ENCODE measurements around the gene C8G. TPM values are rescaled to one million over a fixed set of nuclear protein-coding genes. Genes with fewer than 3 reads are reported as not detected.

Gene C8G
- polyA plus RNA-seq, 1 donor from 2014 or later, result not detected

DNA sequence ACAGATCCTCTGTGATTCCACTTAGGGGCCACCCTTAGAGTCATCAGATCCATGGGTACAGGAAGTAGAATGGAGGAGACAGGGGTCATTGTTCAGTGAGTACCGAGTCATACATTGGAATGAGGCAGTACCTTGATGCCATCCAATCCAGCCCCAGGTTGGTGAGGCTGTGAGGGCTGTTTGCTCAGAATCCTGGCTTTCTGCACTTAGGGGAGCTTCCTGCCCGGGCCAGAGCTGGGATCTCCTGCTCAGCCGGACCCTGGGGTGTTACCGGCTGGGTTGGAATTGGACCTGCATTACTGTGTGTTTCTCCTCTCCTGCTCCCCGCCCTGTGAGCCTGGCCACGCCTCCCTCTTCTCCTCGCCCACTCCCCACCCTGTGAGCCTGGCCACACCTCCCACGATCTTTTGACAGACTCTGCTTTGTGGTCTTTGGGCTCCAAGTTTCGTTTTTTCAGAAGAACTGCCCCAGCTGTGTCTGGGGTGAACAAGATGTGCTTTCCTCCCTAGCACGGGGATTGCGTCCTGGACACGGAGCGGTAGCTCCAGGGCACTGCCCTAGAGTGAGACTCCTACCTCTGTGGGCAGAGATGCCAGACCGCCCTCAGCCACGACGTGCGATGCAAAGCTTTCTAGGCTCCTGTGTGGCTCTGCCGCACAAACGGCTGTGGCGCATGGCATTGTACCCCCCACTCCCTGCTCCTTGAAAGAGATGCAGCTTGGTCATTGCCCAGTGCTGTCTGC is 43.4 kb upstream of the C8G start:
- no peak overlapping the region for H3K4me2 ChIP-seq (ENCODE audit: low read length)

DNA sequence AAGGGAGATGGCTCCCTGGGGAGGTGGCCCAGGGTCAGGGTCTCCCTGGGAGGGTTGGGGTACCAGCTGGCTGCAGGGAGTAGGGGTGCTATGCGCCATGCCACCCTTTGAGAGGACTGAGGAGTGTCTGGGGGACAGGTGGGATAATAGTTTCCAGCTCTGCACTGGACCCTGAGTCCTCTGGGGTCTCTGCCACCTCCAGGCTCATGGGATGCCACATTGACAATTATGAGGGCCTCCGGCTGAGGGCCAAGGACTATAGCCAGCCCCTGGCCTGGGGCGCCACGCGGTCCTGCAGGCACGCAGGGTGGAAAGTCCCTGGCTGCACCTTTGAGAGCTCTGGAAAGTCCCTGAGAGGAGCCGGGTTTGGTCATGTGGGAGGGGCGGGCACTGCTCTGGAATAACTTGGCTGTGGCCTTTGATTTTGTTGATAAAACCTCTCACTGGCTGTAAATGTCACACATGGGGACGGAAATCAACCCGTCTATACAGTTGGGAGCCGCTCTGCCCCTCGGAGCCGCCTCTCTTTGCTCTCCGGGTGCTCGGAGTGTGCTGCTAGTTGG is 42.7 kb upstream of the C8G start:
- Histone ChIP-seq H3K27ac (ENCODE audit: low read length) (no peak overlapping the region), H3K9me3 (ENCODE audit: low read length) (no peaks in the 10 kb centered on the region), H3K79me2 (replicated peaks; ENCODE audit: insufficient read depth, low read length) (no peaks in the 10 kb centered on the region), H3K27me3 (ENCODE audit: insufficient read depth, low read depth, low read length) (no peaks in the 10 kb centered on the region), H4K20me1 (ENCODE audit: insufficient read depth) (no peaks in the 10 kb centered on the region), H3F3A (ENCODE audit: insufficient read depth, low read length, poor library complexity, severe bottlenecking) (no peaks in the 10 kb centered on the region), H3K4me2 (ENCODE audit: low read length) (no peak overlapping the region), H2AFZ (ENCODE audit: low read depth, low read length) (no peak overlapping the region), H3K36me3 (ENCODE audit: insufficient read depth, low read length) (no peaks in the 10 kb centered on the region), H3K9me2 (ENCODE audit: insufficient read depth, low read length) (no peaks in the 10 kb centered on the region), H3K4me3 (ENCODE audit: low read length) (no peak overlapping the region), H3K9ac (ENCODE audit: low read length) (no peak overlapping the region)
- TF ChIP-seq RAD21 (conservative IDR thresholded peaks at IDR 0.05), result no peak
- TF ChIP-seq SMC3 (conservative IDR thresholded peaks at IDR 0.05; ENCODE audit: poor library complexity), result no peak

More for the DNA sequence above, 43.4 kb upstream of the C8G start:
- Histone ChIP-seq H4K20me1 (ENCODE audit: insufficient read depth) (no peaks in the 10 kb centered on the region), H2AFZ (ENCODE audit: low read depth, low read length) (no peak overlapping the region), H3K36me3 (ENCODE audit: insufficient read depth, low read length) (no peaks in the 10 kb centered on the region), H3K9me2 (ENCODE audit: insufficient read depth, low read length) (no peaks in the 10 kb centered on the region), H3K27me3 (ENCODE audit: insufficient read depth, low read depth, low read length) (no peaks in the 10 kb centered on the region), H3K79me2 (replicated peaks; ENCODE audit: insufficient read depth, low read length) (no peaks in the 10 kb centered on the region), H3K9ac (ENCODE audit: low read length) (no peak overlapping the region), H3K9me3 (ENCODE audit: low read length) (no peaks in the 10 kb centered on the region), H3K4me3 (ENCODE audit: low read length) (no peak overlapping the region), H3F3A (ENCODE audit: insufficient read depth, low read length, poor library complexity, severe bottlenecking) (no peaks in the 10 kb centered on the region), H3K27ac (ENCODE audit: low read length) (no peak overlapping the region)
- no peak for TF ChIP-seq RAD21 (conservative IDR thresholded peaks at IDR 0.05)

GRCh38 chr9:136903041-136903554 is 41.9 kb upstream of the C8G start:
- Histone ChIP-seq H3K4me2 (ENCODE audit: low read length) (no peak overlapping the region), H3K27me3 (ENCODE audit: insufficient read depth, low read depth, low read length) (no peaks in the 10 kb centered on the region), H3K4me3 (ENCODE audit: low read length) (no peak overlapping the region), H2AFZ (ENCODE audit: low read depth, low read length) (no peak overlapping the region), H3F3A (ENCODE audit: insufficient read depth, low read length, poor library complexity, severe bottlenecking) (no peaks in the 10 kb centered on the region), H3K9me2 (ENCODE audit: insufficient read depth, low read length) (no peaks in the 10 kb centered on the region), H4K20me1 (ENCODE audit: insufficient read depth) (no peaks in the 10 kb centered on the region), H3K9me3 (ENCODE audit: low read length) (no peaks in the 10 kb centered on the region), H3K36me3 (ENCODE audit: insufficient read depth, low read length) (no peaks in the 10 kb centered on the region), H3K9ac (ENCODE audit: low read length) (no peak overlapping the region), H3K79me2 (replicated peaks; ENCODE audit: insufficient read depth, low read length) (no peaks in the 10 kb centered on the region), H3K27ac (ENCODE audit: low read length) (no peak overlapping the region)
- no peak for TF ChIP-seq SMC3 (conservative IDR thresholded peaks at IDR 0.05; ENCODE audit: poor library complexity)
- no peak for TF ChIP-seq REST (IDR thresholded peaks at IDR 0.05; ENCODE audit: borderline replicate concordance)

DNA sequence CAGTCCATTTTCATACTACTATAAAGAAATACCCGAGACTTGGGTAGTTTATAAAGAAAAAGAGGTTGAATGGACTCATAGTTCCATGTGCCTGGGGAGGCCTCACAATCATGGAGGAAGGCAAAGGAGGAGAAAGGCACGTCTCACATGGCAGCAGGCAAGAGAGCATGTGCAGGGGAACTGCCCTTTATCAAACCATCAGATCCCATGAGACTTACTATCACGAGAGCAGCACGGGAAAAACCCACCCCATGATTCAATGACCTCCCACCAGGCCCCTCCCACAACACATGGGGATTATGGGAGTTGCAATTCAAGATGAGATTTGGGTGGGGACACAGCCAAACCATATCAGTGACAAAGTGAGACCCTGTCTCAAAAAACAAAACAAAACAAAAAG is 38.8 kb upstream of the C8G start:
- H3K4me2 ChIP-seq (ENCODE audit: low read length), result no peak overlapping the region
- no peaks in the 10 kb centered on the region for H3F3A ChIP-seq (ENCODE audit: insufficient read depth, low read length, poor library complexity, severe bottlenecking)
- H3K9me2 ChIP-seq (ENCODE audit: insufficient read depth, low read length), result no peaks in the 10 kb centered on the region
- H3K79me2 ChIP-seq (replicated peaks; ENCODE audit: insufficient read depth, low read length), result no peaks in the 10 kb centered on the region
- no peaks in the 10 kb centered on the region for H3K9me3 ChIP-seq (ENCODE audit: low read length)
- no peak overlapping the region for H3K4me3 ChIP-seq (ENCODE audit: low read length)
- TF ChIP-seq EZH2 (IDR thresholded peaks at IDR 0.05; ENCODE audit: borderline replicate concordance, insufficient read depth, low read length, poor library complexity, severe bottlenecking), result no peak
- no peak for TF ChIP-seq RAD21 (conservative IDR thresholded peaks at IDR 0.05)
- TF ChIP-seq MXI1 (conservative IDR thresholded peaks at IDR 0.05; ENCODE audit: poor library complexity, severe bottlenecking), result no peak
- no peak for TF ChIP-seq SMC3 (conservative IDR thresholded peaks at IDR 0.05; ENCODE audit: poor library complexity)
- TF ChIP-seq CTCF (IDR thresholded peaks at IDR 0.05; ENCODE audit: poor library complexity, severe bottlenecking), result no peak
- TF ChIP-seq POLR2AphosphoS5 (IDR thresholded peaks at IDR 0.05), result no peak
- no peaks in the 10 kb centered on the region for H3K27me3 ChIP-seq (ENCODE audit: insufficient read depth, low read depth, low read length)
- H3K27ac ChIP-seq (ENCODE audit: low read length), result no peak overlapping the region
- H3K9ac ChIP-seq (ENCODE audit: low read length), result no peak overlapping the region
- no peak overlapping the region for H2AFZ ChIP-seq (ENCODE audit: low read depth, low read length)
- H4K20me1 ChIP-seq (ENCODE audit: insufficient read depth), result no peaks in the 10 kb centered on the region
- H3K36me3 ChIP-seq (ENCODE audit: insufficient read depth, low read length), result no peaks in the 10 kb centered on the region
